GM12878 (cell line): ENCODE data around the gene CCNB1.

Experiments
- BMI1 ChIP-seq: fragments of 450-650 bp; IDR thresholded peaks from 2 replicates; pipeline ENCODE4 v1.6.1; 2016; ENCODE audit warnings: mild to moderate bottlenecking, moderate library complexity, borderline replicate concordance
- CREM ChIP-seq: IDR thresholded peaks from 2 replicates; pipeline ENCODE4 v1.6.1; 2014; ENCODE audit warnings: antibody characterized with exemption, low read depth
- EP300 ChIP-seq, 2 experiments: fragments of 150-350 bp in 1 of 2; IDR thresholded peaks; 2 replicates each; pipeline ENCODE4 v1.6.1; 2011 to 2012; ENCODE audit warnings: low read depth in 2 of 2, low read length in 2 of 2, borderline replicate concordance in 1 of 2, improper control_type of control experiment in 1 of 2, inconsistent platforms in 1 of 2; ENCODE audit not compliant: control insufficient read depth in 1 of 2
- ETV6 ChIP-seq, 2 experiments: fragments of 450-650 bp in 1 of 2; IDR thresholded peaks in 1 of 2; conservative IDR thresholded peaks in 1 of 2; 2 replicates each; pipeline ENCODE4 v1.6.1; 2014; ENCODE audit warnings: antibody characterized with exemption in 1 of 2, borderline replicate concordance in 1 of 2, low read depth in 1 of 2, mild to moderate bottlenecking in 1 of 2, moderate library complexity in 1 of 2
- EZH2 ChIP-seq: IDR thresholded peaks from 2 replicates; pipeline ENCODE4 v1.6.1; 2012; ENCODE audit warnings: low read depth, mild to moderate bottlenecking, control low read depth, inconsistent platforms, low read length, borderline replicate concordance; ENCODE audit not compliant: control insufficient read depth
- JUNB ChIP-seq: IDR thresholded peaks from 2 replicates; pipeline ENCODE4 v1.6.1; 2016; ENCODE audit warnings: antibody characterized with exemption, mild to moderate bottlenecking
- MYC ChIP-seq: IDR thresholded peaks from 2 replicates; pipeline ENCODE4 v1.6.1; 2011; ENCODE audit warnings: mild to moderate bottlenecking, low read length, moderate library complexity, inconsistent platforms; ENCODE audit not compliant: insufficient read depth, insufficient replicate concordance, insufficient read length, severe bottlenecking
- POLR2A ChIP-seq: IDR thresholded peaks from 2 replicates; pipeline ENCODE4 v1.6.1; 2011; ENCODE audit warnings: low read depth, mild to moderate bottlenecking, low read length
- POLR2AphosphoS5 ChIP-seq: IDR thresholded peaks from 2 replicates; pipeline ENCODE4 v1.6.1; 2011; ENCODE audit warnings: mild to moderate bottlenecking, low read length, inconsistent platforms
- SMAD5 ChIP-seq: IDR thresholded peaks from 2 replicates; pipeline ENCODE4 v1.6.1; 2016; ENCODE audit warnings: antibody characterized with exemption, low read depth
- SPI1 ChIP-seq: IDR thresholded peaks from 2 replicates; pipeline ENCODE4 v1.6.1; 2011; ENCODE audit warnings: low read depth, mild to moderate bottlenecking, low read length, moderate library complexity, borderline replicate concordance; ENCODE audit not compliant: insufficient read depth
- TF ChIP-seq, protein P1 (sequence below), 3 experiments: IDR thresholded peaks in 2 of 3; conservative IDR thresholded peaks in 1 of 3; 2 replicates each; pipeline ENCODE4 v1.5.1; 2011; ENCODE audit warnings: low read depth in 3 of 3, low read length in 3 of 3, mild to moderate bottlenecking in 3 of 3, control low read depth in 2 of 3, moderate library complexity in 2 of 3, inconsistent platforms in 1 of 3, mixed read lengths in 1 of 3; ENCODE audit not compliant: control insufficient read depth in 2 of 3, insufficient read depth in 1 of 3; ENCODE audit errors: extremely low read depth in 1 of 3
- TF ChIP-seq, protein P2 (sequence below): fragments of 450-650 bp; IDR thresholded peaks from 2 replicates; pipeline ENCODE4 v1.6.1; 2017; ENCODE audit warnings: low read depth, mild to moderate bottlenecking, moderate library complexity

DNA sequence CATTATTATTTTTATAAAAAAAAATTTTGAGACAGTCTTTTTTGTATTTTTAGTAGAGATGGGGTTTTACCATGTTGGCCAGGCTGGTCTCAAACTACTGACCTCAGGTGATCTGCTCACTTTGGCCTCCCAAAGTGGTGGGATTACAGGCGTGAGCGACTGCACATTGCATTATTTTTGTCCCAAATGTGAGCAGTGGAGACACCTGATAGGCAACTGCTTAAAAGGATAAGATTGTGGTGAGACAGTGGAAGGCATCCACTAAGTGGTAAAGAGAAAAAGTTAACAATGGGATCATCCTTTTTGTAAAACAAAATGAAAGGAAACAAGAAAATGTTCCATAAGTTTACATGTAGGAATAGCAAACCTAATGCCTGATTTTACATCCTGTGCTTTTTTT lies 20.4 kb downstream of the CCNB1 start:
- TF ChIP-seq, protein P1, sequence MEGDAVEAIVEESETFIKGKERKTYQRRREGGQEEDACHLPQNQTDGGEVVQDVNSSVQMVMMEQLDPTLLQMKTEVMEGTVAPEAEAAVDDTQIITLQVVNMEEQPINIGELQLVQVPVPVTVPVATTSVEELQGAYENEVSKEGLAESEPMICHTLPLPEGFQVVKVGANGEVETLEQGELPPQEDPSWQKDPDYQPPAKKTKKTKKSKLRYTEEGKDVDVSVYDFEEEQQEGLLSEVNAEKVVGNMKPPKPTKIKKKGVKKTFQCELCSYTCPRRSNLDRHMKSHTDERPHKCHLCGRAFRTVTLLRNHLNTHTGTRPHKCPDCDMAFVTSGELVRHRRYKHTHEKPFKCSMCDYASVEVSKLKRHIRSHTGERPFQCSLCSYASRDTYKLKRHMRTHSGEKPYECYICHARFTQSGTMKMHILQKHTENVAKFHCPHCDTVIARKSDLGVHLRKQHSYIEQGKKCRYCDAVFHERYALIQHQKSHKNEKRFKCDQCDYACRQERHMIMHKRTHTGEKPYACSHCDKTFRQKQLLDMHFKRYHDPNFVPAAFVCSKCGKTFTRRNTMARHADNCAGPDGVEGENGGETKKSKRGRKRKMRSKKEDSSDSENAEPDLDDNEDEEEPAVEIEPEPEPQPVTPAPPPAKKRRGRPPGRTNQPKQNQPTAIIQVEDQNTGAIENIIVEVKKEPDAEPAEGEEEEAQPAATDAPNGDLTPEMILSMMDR (IDR thresholded peaks at IDR 0.05 in 2 of 3, conservative IDR thresholded peaks at IDR 0.05 in 1 of 3; ENCODE audit: control insufficient read depth in 2 of 3, extremely low read depth in 1 of 3, insufficient read depth in 1 of 3, low read depth in 3 of 3, low read length in 3 of 3): no peak
- TF ChIP-seq POLR2A: no peak
- no peak for TF ChIP-seq BMI1
- no peak for TF ChIP-seq POLR2AphosphoS5
- TF ChIP-seq, protein P2, sequence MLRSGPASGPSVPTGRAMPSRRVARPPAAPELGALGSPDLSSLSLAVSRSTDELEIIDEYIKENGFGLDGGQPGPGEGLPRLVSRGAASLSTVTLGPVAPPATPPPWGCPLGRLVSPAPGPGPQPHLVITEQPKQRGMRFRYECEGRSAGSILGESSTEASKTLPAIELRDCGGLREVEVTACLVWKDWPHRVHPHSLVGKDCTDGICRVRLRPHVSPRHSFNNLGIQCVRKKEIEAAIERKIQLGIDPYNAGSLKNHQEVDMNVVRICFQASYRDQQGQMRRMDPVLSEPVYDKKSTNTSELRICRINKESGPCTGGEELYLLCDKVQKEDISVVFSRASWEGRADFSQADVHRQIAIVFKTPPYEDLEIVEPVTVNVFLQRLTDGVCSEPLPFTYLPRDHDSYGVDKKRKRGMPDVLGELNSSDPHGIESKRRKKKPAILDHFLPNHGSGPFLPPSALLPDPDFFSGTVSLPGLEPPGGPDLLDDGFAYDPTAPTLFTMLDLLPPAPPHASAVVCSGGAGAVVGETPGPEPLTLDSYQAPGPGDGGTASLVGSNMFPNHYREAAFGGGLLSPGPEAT: no peak
- TF ChIP-seq JUNB: no peak
- TF ChIP-seq EP300 (IDR thresholded peaks at IDR 0.05; ENCODE audit: borderline replicate concordance in 1 of 2, control insufficient read depth in 1 of 2, low read depth in 2 of 2, low read length in 2 of 2): no peak
- TF ChIP-seq CREM: no peak
- no peak for TF ChIP-seq SMAD5
- no peak for TF ChIP-seq MYC
- TF ChIP-seq SPI1: no peak
- TF ChIP-seq EZH2: no peak
- TF ChIP-seq ETV6 (conservative IDR thresholded peaks at IDR 0.05 in 1 of 2, IDR thresholded peaks at IDR 0.05 in 1 of 2; ENCODE audit: borderline replicate concordance in 1 of 2, low read depth in 1 of 2): no peak
